DND-41 (cell line): Measurements from ENCODE around the gene CCL14.

Experiments used
- ATAC-seq: fragments of 200-7000 bp; cut with Tn5 transposase; 3 replicates; pipeline ENCODE4 v1.9.1; 2021; ENCODE audit warnings: low read depth; ENCODE audit not compliant: insufficient read depth
- DNase-seq: peaks from one replicate; pipeline ENCODE4 v3.0.0-alpha.2; 2020
- H2AFZ ChIP-seq: 2 replicates; pipeline ENCODE4 v1.6.0; 2012; ENCODE audit warnings: low read depth, low read length
- H3K27ac ChIP-seq: 2 replicates; pipeline ENCODE4 v1.5.1; 2012; ENCODE audit warnings: low read length, inconsistent platforms
- H3K27me3 ChIP-seq: fragments of 200-600 bp; sonication (generic); 2 replicates; pipeline ENCODE4 v1.6.0; 2012; ENCODE audit warnings: low read length, mild to moderate bottlenecking, inconsistent platforms; ENCODE audit not compliant: insufficient read depth, poor library complexity
- H3K36me3 ChIP-seq: 2 replicates; pipeline ENCODE4 v1.5.1; 2012; ENCODE audit warnings: low read length, inconsistent platforms; ENCODE audit not compliant: insufficient read depth
- H3K4me1 ChIP-seq: 2 replicates; pipeline ENCODE4 v1.5.1; 2012; ENCODE audit warnings: mild to moderate bottlenecking, low read length; ENCODE audit not compliant: insufficient read depth
- H3K4me2 ChIP-seq: 2 replicates; pipeline ENCODE4 v1.6.0; 2012; ENCODE audit warnings: mild to moderate bottlenecking, moderate library complexity, low read length, inconsistent platforms; ENCODE audit not compliant: insufficient read depth
- H3K4me3 ChIP-seq, 2 experiments: fragments of 200-600 bp in 1 of 2; shearing (Covaris generic) in 1 of 2; 2 replicates each; pipeline ENCODE4 v1.5.1; 2012 to 2016; ENCODE audit warnings: inconsistent platforms in 2 of 2, low read length in 2 of 2, mild to moderate bottlenecking in 2 of 2, low read depth in 1 of 2, moderate library complexity in 1 of 2
- H3K79me2 ChIP-seq: 2 replicates; pipeline ENCODE4 v1.6.0; 2012; ENCODE audit warnings: low read length, inconsistent platforms; ENCODE audit not compliant: insufficient read depth
- H3K9ac ChIP-seq: 2 replicates; pipeline ENCODE4 v1.6.0; 2012; ENCODE audit warnings: low read depth, mild to moderate bottlenecking, inconsistent platforms, low read length, moderate library complexity
- H3K9me3 ChIP-seq: 2 replicates; pipeline ENCODE4 v1.5.1; 2012; ENCODE audit warnings: low read length, moderate library complexity, mild to moderate bottlenecking, inconsistent platforms; ENCODE audit not compliant: insufficient read depth, severe bottlenecking
- H4K20me1 ChIP-seq: 2 replicates; pipeline ENCODE4 v1.6.0; 2012; ENCODE audit warnings: low read length; ENCODE audit not compliant: insufficient read depth
- EZH2 ChIP-seq: IDR thresholded peaks from 3 replicates; pipeline ENCODE4 v1.6.1; 2012; ENCODE audit warnings: borderline replicate concordance, low read depth, mild to moderate bottlenecking, moderate library complexity, low read length, inconsistent platforms; ENCODE audit not compliant: severe bottlenecking
- TF ChIP-seq, protein P1 (sequence below): IDR thresholded peaks from 2 replicates; pipeline ENCODE4 v1.5.1; 2012; ENCODE audit warnings: borderline replicate concordance, low read length, moderate library complexity, mild to moderate bottlenecking; ENCODE audit not compliant: poor library complexity, severe bottlenecking; ENCODE audit errors: extremely low read depth

The CCL14 gene

DNA sequence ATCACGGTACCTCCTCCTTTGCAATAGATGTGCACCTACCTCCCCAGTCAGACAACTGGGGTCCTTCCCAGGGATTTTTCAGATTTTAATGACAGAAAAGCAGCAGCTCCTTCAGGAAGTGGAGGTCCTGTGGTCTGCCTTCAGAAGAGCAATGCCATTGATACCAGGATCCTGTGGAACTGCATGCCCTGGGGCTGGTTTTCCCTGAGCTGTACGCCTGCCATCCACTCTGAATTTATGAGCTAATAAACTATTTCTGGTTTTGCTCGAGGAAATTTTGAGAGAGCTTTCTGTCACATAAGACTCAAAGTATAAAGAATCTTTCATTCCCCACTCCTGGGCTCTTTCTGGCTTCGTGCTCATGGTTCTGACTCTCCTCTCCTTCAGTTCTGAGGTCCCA lies 41.2 kb upstream of the CCL14 start:
- Histone ChIP-seq H4K20me1 (no peaks in the 10 kb centered on the region), H3K27ac (no peak overlapping the region), H3K4me1 (peaks cover 18% of the 10 kb centered on the region), H3K9me3 (no peaks in the 10 kb centered on the region), H2AFZ (no peak overlapping the region), H3K79me2 (no peaks in the 10 kb centered on the region), H3K27me3 (peaks cover 16% of the 10 kb centered on the region), H3K4me2 (no peak overlapping the region), H3K4me3 (no peak overlapping the region), H3K36me3 (no peaks in the 10 kb centered on the region), H3K9ac (no peak overlapping the region)
- TF ChIP-seq, protein P1, sequence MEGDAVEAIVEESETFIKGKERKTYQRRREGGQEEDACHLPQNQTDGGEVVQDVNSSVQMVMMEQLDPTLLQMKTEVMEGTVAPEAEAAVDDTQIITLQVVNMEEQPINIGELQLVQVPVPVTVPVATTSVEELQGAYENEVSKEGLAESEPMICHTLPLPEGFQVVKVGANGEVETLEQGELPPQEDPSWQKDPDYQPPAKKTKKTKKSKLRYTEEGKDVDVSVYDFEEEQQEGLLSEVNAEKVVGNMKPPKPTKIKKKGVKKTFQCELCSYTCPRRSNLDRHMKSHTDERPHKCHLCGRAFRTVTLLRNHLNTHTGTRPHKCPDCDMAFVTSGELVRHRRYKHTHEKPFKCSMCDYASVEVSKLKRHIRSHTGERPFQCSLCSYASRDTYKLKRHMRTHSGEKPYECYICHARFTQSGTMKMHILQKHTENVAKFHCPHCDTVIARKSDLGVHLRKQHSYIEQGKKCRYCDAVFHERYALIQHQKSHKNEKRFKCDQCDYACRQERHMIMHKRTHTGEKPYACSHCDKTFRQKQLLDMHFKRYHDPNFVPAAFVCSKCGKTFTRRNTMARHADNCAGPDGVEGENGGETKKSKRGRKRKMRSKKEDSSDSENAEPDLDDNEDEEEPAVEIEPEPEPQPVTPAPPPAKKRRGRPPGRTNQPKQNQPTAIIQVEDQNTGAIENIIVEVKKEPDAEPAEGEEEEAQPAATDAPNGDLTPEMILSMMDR, result no peak
- no peak for TF ChIP-seq EZH2
- ATAC-seq, result no peak
- DNase-seq, result no peak

DNA sequence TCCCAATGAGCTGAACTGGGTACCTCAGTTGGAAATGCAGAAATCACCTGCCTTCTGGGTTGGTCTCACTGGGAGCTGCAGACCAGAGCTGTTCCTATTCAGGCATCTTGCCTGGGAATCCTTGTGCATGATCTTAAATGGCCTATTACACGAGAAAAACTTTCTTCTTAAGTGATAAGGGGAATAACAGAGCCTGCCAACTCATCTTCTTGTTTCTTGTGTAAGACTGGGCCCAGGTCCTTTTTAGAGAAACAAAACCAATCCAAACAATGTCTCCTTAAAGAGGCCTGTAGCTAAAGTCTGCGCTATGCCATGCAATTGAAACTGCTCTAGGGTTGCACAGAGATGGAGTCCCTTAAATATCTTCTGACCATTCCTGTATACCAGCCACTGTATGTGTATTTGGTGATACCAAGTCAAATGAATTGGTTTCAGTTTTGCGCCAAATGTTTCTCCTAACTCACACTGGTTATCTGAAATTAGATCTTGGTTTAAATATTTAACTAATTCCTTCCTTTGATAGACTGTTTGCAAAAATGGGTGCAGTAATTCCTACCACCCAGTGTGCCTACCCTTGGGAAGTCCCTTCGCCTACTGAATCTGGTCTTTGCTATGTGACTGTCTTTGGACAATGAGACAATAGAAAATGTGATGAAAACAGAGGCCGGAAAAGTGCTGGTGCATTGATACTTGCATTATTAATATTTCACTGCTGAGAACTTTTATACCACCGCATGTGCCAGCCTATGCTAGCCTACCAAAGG lies 37.8 kb upstream of the CCL14 start:
- Histone ChIP-seq H2AFZ (no peak overlapping the region), H3K79me2 (no peaks in the 10 kb centered on the region), H4K20me1 (no peaks in the 10 kb centered on the region), H3K9me3 (no peaks in the 10 kb centered on the region), H3K27me3 (peaks cover 9% of the 10 kb centered on the region), H3K4me1 (no peaks in the 10 kb centered on the region), H3K4me3 (no peak overlapping the region), H3K9ac (no peak overlapping the region), H3K4me2 (no peak overlapping the region), H3K36me3 (no peaks in the 10 kb centered on the region), H3K27ac (no peak overlapping the region)
- TF ChIP-seq EZH2, result no peak
- TF ChIP-seq, protein P1, result no peak
- DNase-seq (no peak), ATAC-seq (no peak)

DNA sequence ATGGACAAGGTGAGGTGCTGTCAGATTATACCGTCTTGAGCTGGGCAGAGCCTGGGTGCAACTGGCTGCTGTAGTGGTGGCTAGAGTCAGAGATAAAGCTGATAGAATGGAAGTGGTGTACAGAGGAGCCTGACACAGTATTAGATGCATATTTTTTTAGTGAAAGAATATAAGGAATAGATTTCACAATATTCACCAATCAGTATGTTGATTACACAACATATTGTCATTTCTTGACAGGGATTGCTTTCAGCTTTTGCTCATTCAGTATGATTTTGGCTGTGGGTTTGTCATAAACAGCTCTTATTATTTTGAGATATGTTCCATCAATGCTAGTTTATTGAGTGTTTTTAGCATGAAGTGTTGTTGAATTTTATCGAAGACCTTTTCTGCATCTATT lies 32.9 kb upstream of the CCL14 start:
- TF ChIP-seq EZH2, result no peak
- TF ChIP-seq, protein P1, result no peak
- ATAC-seq, result no peak
- H3K4me3 ChIP-seq, result no peak overlapping the region

More for the DNA sequence above, 32.9 kb upstream of the CCL14 start:
- H3K79me2 ChIP-seq, result no peaks in the 10 kb centered on the region
- H3K36me3 ChIP-seq, result no peaks in the 10 kb centered on the region
- H4K20me1 ChIP-seq, result no peaks in the 10 kb centered on the region
- H3K4me1 ChIP-seq, result no peaks in the 10 kb centered on the region
- H2AFZ ChIP-seq, result no peak overlapping the region
- H3K4me2 ChIP-seq, result no peak overlapping the region
- peaks cover 10% of the 10 kb centered on the region for H3K27me3 ChIP-seq
- no peaks in the 10 kb centered on the region for H3K9me3 ChIP-seq
- H3K27ac ChIP-seq, result no peak overlapping the region
- no peak overlapping the region for H3K9ac ChIP-seq
- no peak for DNase-seq
